GM12872 (cell line): ENCODE measurements around the gene NEK5.

Experiments used
- CTCF ChIP-seq: IDR thresholded peaks from 3 replicates; pipeline ENCODE4 v1.5.1; 2011; ENCODE audit warnings: low read depth, mild to moderate bottlenecking, low read length, moderate library complexity; ENCODE audit not compliant: insufficient read depth

NEK5 gene

GRCh38 chr13:52010890-52011631 is 117.8 kb downstream of the NEK5 start, which contains the start of gene ATP7B:
TSS of gene ATP7B (minus strand) at chr13:52011450. CDS start at chr13:52011337, 113 bp downstream.
- 0 out of 3 replicates have a peak, but pooled peaks have one; percentile 10 for TF ChIP-seq CTCF

- no peak for TF ChIP-seq CTCF
Observed at GRCh38 chr13:52009946-52010345, 118.9 kb downstream of the NEK5 start.

GRCh38 chr13:52006523-52007245 is 122.2 kb downstream of the NEK5 start:
- TF ChIP-seq CTCF, result no peak

GRCh38 chr13:52005841-52006522 is 122.9 kb downstream of the NEK5 start:
- TF ChIP-seq CTCF, result no peak

- TF ChIP-seq CTCF, result no peak
Observed at GRCh38 chr13:52004511-52005170, 124.2 kb downstream of the NEK5 start.

GRCh38 chr13:52003541-52003940 is 125.3 kb downstream of the NEK5 start:
- TF ChIP-seq CTCF, result no peak

GRCh38 chr13:52002361-52002760 is 126.5 kb downstream of the NEK5 start:
- TF ChIP-seq CTCF, result no peak
